ENCODE data around the gene CMAS.

DNA sequence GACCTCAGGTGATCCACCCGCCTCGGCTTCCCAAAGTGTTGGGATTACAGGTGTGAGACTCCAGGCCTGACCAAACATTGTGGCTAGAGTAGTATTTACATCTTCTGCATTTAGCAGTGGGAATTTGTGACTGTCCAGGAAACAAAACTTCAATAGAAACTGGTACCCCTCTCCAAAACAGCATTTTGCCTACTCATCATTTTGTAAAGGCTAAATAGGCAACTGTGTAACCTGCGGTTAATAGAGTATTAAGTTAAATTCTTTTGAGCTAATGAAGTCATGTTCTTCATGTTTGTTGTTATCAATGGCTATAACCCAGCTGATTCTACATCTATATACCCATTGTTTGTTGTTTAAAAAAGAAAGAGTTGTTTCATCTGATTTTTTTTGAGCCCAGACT lies 8.1 kb downstream of the CMAS start:
- TF ChIP-seq POLR2A (IDR thresholded peaks at IDR 0.05), result no peak
- TF ChIP-seq, protein P1, sequence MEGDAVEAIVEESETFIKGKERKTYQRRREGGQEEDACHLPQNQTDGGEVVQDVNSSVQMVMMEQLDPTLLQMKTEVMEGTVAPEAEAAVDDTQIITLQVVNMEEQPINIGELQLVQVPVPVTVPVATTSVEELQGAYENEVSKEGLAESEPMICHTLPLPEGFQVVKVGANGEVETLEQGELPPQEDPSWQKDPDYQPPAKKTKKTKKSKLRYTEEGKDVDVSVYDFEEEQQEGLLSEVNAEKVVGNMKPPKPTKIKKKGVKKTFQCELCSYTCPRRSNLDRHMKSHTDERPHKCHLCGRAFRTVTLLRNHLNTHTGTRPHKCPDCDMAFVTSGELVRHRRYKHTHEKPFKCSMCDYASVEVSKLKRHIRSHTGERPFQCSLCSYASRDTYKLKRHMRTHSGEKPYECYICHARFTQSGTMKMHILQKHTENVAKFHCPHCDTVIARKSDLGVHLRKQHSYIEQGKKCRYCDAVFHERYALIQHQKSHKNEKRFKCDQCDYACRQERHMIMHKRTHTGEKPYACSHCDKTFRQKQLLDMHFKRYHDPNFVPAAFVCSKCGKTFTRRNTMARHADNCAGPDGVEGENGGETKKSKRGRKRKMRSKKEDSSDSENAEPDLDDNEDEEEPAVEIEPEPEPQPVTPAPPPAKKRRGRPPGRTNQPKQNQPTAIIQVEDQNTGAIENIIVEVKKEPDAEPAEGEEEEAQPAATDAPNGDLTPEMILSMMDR (IDR thresholded peaks at IDR 0.05), result no peak

Data from gastroesophageal sphincter (tissue), 3 donors.